Upper lobe of left lung (tissue), 6 donors: ENCODE measurements around the gene SMLR1. TPM values are rescaled to one million over a fixed set of nuclear protein-coding genes. Genes with fewer than 3 reads are reported as not detected.

Source experiments
- ATAC-seq, 2 donors: fragments of 200-7000 bp; cut with Tn5 transposase; one replicate each; pipeline ENCODE4 v1.9.1; 2022; ENCODE audit warnings: mild to moderate bottlenecking in 2 of 2, moderate library complexity in 2 of 2; ENCODE audit not compliant: low FRiP score in 2 of 2
- DNase-seq, 2 donors: peaks; one replicate each; pipeline ENCODE4 v3.0.0-alpha.2; 2019 to 2020
- H3K27ac ChIP-seq, 4 donors: fragments of 200-600 bp; sonication (generic); one replicate each; pipeline ENCODE4 v1.5.1; 2016 to 2019
- H3K27me3 ChIP-seq, 4 donors: fragments of 200-600 bp; sonication (generic); one replicate each; pipeline ENCODE4 v1.5.1; 2017 to 2019
- H3K36me3 ChIP-seq, 4 donors: fragments of 200-600 bp; sonication (generic); one replicate each; pipeline ENCODE4 v1.5.1; 2016 to 2019
- H3K4me1 ChIP-seq, 4 donors: fragments of 200-600 bp; sonication (generic); one replicate each; pipeline ENCODE4 v1.5.1; 2018 to 2019
- H3K4me3 ChIP-seq, 4 donors: fragments of 200-600 bp; sonication (generic); one replicate each; pipeline ENCODE4 v1.5.1; 2017 to 2019; ENCODE audit warnings: mild to moderate bottlenecking in 2 of 4, moderate library complexity in 1 of 4
- H3K9me3 ChIP-seq, 4 donors: fragments of 200-600 bp; sonication (generic); one replicate each; pipeline ENCODE4 v1.5.1; 2018 to 2019
- EP300 ChIP-seq, 4 donors: sonication (generic); formaldehyde crosslinking; IDR thresholded peaks; one replicate each; pipeline ENCODE4 v1.5.1; 2017; ENCODE audit warnings: antibody characterized with exemption in 4 of 4, control low read depth in 2 of 4
- POLR2A ChIP-seq, 4 donors: fragments of 450-650 bp; IDR thresholded peaks; one replicate each; pipeline ENCODE4 v1.5.1; 2016 to 2017; ENCODE audit warnings: antibody characterized with exemption in 4 of 4, mild to moderate bottlenecking in 2 of 4
- POLR2AphosphoS5 ChIP-seq, 2 donors: sonication (generic); formaldehyde crosslinking; IDR thresholded peaks; one replicate each; pipeline ENCODE4 v1.5.1; 2017; ENCODE audit warnings: antibody characterized with exemption in 2 of 2
- WGBS, 2 donors: methylation state at CpG; one replicate each; pipeline ENCODE4 v1.1.5; 2017 to 2018; 5-methylcytosine and 5-hydroxymethylcytosine counted together
- total RNA-seq, 6 donors: library from RNA; depleted of rRNA in 4 of 6; stranded (reverse); fragments of >200 nt in 4 of 6; gene quantifications; one replicate each; pipeline versions ENCODE4 v1.1.0 to v1.2.1, GENCODE V29; 2016 to 2021
- TF ChIP-seq, protein P1 (sequence below), 6 experiments: fragments of 450-650 bp in 4 of 6; fragments of 200-600 bp in 2 of 6; sonication (generic) in 2 of 6; IDR thresholded peaks; one replicate each; pipeline ENCODE4 v1.5.1; 2016 to 2019; ENCODE audit warnings: antibody characterized with exemption in 6 of 6
- donor health status: DM: no; HTN: no; CAD: no; lungs with moderate emphysema.
- donor health status: DM: no; HTN: yes; CAD: no; lungs with severe emphysema.

SMLR1 gene
- total RNA-seq, 6 donors from 2014 or later = 0.33 TPM; not detected in 5

DNA sequence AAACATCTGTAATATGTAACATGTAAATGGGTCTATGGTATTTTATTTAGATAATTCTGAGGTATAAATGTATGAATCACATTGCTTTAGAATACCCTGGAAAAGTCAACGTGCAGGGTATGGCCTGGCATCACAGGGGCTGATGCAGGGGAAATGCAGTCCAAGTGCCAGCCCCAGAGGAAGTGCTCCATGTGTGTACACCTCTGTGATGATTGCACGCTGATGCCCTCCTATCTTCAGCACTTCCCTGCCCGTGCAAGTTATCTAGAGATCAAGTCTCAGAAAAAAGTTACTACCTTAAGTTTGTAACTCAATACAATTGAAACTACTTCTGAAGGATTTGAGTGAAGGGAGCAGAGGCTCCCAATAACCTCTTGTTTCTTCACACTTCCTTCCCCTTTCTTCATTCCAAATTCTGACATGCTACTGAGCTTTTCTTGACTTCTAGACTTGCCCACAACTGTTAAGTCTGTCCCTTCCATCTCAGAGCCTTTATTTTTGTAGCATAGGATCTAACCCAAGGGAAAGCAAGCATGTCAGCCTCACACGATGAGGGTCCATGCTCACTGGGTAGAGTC, 2.2 kb downstream of the SMLR1 start:
- H3K27ac ChIP-seq = no peak overlapping the region
- H3K4me1 ChIP-seq = no peaks in the 10 kb centered on the region
- no peaks in the 10 kb centered on the region for H3K9me3 ChIP-seq
- no peak overlapping the region for H3K4me3 ChIP-seq
- DNase-seq = no peak
- no peaks in the 10 kb centered on the region for H3K27me3 ChIP-seq
- TF ChIP-seq, protein P1, sequence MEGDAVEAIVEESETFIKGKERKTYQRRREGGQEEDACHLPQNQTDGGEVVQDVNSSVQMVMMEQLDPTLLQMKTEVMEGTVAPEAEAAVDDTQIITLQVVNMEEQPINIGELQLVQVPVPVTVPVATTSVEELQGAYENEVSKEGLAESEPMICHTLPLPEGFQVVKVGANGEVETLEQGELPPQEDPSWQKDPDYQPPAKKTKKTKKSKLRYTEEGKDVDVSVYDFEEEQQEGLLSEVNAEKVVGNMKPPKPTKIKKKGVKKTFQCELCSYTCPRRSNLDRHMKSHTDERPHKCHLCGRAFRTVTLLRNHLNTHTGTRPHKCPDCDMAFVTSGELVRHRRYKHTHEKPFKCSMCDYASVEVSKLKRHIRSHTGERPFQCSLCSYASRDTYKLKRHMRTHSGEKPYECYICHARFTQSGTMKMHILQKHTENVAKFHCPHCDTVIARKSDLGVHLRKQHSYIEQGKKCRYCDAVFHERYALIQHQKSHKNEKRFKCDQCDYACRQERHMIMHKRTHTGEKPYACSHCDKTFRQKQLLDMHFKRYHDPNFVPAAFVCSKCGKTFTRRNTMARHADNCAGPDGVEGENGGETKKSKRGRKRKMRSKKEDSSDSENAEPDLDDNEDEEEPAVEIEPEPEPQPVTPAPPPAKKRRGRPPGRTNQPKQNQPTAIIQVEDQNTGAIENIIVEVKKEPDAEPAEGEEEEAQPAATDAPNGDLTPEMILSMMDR (IDR thresholded peaks at IDR 0.05) = no peak
- TF ChIP-seq POLR2AphosphoS5 (IDR thresholded peaks at IDR 0.05) (no peak), EP300 (IDR thresholded peaks at IDR 0.05) (no peak), POLR2A (IDR thresholded peaks at IDR 0.05) (no peak)
- no peaks in the 10 kb centered on the region for H3K36me3 ChIP-seq
- no peak for ATAC-seq
- 63 to 78% methylated on average over 4 of the region's 4 CpGs for WGBS, 2 donors

DNA sequence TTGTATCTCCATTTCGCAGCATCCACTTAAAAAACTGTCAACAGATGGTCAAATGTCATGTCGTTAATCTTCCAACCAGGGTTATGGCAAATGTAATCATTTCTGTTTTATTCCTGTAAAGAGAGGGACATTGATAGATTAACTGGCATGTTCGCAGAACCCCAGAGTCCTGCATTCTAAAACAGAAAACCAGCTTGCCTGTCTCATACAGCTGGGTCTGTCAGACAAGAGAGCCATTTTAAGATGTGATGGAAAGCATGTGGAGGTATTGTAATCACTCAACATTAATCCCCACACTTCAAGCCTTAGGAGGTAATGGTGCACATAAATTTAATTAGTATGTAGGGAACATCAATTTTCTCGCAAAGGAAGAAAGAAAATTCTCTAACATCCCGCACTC, 4.4 kb downstream of the SMLR1 start:
- ATAC-seq (no peak), DNase-seq (no peak)
- no peaks in the 10 kb centered on the region for H3K36me3 ChIP-seq
- no peak overlapping the region for H3K4me3 ChIP-seq
- TF ChIP-seq POLR2AphosphoS5 (IDR thresholded peaks at IDR 0.05) = no peak
- H3K9me3 ChIP-seq = no peaks in the 10 kb centered on the region
- WGBS, 2 donors = 92 to 94% methylated on average over 5 of the region's 5 CpGs
- no peak overlapping the region for H3K27ac ChIP-seq
- H3K4me1 ChIP-seq = no peaks in the 10 kb centered on the region
- no peaks in the 10 kb centered on the region for H3K27me3 ChIP-seq

DNA sequence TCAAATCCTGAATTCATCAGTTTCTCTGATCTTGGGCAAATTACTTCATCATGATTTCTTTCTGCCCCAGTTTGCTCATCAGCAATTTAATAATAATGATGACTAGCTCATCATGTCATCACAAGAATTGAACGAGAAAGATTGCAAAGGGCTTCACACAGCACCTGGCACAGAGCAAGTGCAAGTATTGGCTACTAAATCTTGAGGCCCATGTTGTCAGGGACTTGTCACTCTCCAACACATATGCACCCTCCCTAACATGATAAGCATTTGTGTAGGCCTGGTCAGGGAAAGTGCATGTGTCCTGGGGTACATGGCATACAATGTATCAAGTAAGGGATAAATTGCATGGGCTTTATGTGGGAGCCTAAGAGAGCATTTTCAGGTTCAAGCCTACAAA, 6.4 kb downstream of the SMLR1 start:
- DNase-seq = no peak
- 88 to 94% methylated on average over 1 of the region's 1 CpG for WGBS, 2 donors

DNA sequence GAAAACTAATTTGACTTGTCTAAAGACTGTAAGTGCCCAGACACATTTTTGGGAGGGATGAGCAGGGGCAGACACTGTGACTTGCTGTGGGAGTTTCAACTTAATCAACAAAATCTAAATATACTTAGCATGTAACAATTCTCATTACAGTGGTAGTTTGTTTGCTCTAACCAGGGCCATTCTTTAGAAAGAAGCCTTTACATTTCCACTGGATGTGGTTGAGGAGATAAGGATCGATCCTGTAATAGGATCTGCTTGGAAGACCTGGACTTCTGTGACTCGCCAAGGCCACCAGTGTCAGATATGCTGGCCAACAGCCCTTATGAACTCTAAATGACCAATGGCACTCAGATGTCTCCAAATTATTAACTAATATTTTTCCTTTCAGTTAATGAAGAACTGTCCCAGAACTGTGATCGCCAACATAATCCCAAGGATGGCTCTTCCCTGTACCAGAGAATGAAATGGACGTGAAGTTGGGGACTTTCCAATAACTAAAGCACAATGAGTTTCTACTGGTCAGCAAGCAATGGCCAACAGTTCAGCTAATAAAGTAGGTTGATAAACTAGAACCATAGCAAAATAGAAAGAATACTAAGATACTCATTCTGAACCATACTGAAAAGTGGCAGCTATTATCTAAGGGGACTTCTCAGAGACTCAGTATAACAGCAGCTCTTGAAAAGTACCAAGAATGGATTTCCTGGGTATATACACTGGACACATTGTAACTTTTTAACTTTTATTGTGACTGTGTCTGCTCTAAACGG, 7.5 kb downstream of the SMLR1 start:
- ATAC-seq = no peak
- TF ChIP-seq POLR2A (IDR thresholded peaks at IDR 0.05) (no peak), EP300 (IDR thresholded peaks at IDR 0.05) (no peak), POLR2AphosphoS5 (IDR thresholded peaks at IDR 0.05) (no peak)
- TF ChIP-seq, protein P1 (IDR thresholded peaks at IDR 0.05) = no peak
- DNase-seq = no peak
- no peak overlapping the region for H3K27ac ChIP-seq
- H3K4me1 ChIP-seq = no peaks in the 10 kb centered on the region
- H3K36me3 ChIP-seq = peaks cover 0 to 2% (median 0%) of the 10 kb centered on the region in 4 donors
- H3K4me3 ChIP-seq = no peak overlapping the region
- H3K9me3 ChIP-seq = no peaks in the 10 kb centered on the region
- 95 to 96% methylated on average over 5 of the region's 5 CpGs for WGBS, 2 donors
- no peaks in the 10 kb centered on the region for H3K27me3 ChIP-seq

More for the DNA sequence above, 6.4 kb downstream of the SMLR1 start:
- TF ChIP-seq EP300 (IDR thresholded peaks at IDR 0.05) = no peak
- TF ChIP-seq, protein P1 (IDR thresholded peaks at IDR 0.05) = no peak
- TF ChIP-seq POLR2A (IDR thresholded peaks at IDR 0.05) = no peak
- no peak for TF ChIP-seq POLR2AphosphoS5 (IDR thresholded peaks at IDR 0.05)
- no peaks in the 10 kb centered on the region for H3K4me1 ChIP-seq
- no peaks in the 10 kb centered on the region for H3K36me3 ChIP-seq
- no peaks in the 10 kb centered on the region for H3K9me3 ChIP-seq
- no peak overlapping the region for H3K4me3 ChIP-seq
- H3K27me3 ChIP-seq = no peaks in the 10 kb centered on the region
- no peak for ATAC-seq
- no peak overlapping the region for H3K27ac ChIP-seq

DNA sequence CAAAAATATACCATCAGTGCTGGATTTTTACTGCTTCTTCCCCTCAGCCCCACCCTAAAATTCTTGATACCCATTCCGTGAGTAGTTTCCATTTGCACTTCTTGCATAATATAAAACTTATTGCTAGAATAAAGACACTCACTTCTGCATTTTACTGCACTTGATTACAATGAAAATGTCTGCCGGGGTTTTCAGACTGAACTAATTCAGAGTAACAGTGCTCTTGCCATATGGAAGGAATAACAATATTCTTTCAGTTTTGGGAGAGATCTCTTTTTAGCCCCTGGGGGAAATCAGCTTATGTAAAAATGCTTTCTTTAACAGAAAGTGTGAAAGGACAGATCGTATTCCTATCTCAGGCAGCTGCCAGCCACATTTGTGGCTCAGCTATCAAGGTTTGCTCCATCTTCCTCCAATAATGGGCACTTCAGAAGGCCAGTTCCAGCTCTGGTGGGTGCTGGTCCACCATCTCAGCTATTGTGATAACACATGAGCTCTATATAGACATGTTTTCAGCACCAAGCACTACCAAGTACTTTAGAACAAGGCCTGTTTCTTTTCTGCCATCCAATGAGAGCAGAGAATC, 8.9 kb downstream of the SMLR1 start:
- Histone ChIP-seq H3K9me3 (no peaks in the 10 kb centered on the region), H3K4me3 (no peak overlapping the region), H3K27me3 (no peaks in the 10 kb centered on the region), H3K27ac (no peak overlapping the region), H3K36me3 (peaks cover 0 to 3% (median 0%) of the 10 kb centered on the region in 4 donors), H3K4me1 (no peaks in the 10 kb centered on the region)
- TF ChIP-seq POLR2A (IDR thresholded peaks at IDR 0.05) (no peak), EP300 (IDR thresholded peaks at IDR 0.05) (no peak), POLR2AphosphoS5 (IDR thresholded peaks at IDR 0.05) (no peak)
- TF ChIP-seq, protein P1 (IDR thresholded peaks at IDR 0.05) = no peak
- WGBS, 2 donors = 73 to 86% methylated on average over 3 of the region's 3 CpGs
- DNase-seq (no peak), ATAC-seq (no peak)
